ENCODE measurements around the gene CEP131. TPM values are rescaled to one million over a fixed set of nuclear protein-coding genes. Genes with fewer than 3 reads are reported as not detected.

The CEP131 gene
- total RNA-seq, 1 donor from 2014 or later, result 26.8 TPM

- Mint-ChIP-seq H3K36me3 (no peaks in the 10 kb centered on the region), H3K9me3 (no peaks in the 10 kb centered on the region), H3K4me3 (no peak overlapping the region), H3K27me3 (no peaks in the 10 kb centered on the region), H3K27ac (no peak overlapping the region), H3K4me1 (ENCODE audit: unreplicated experiment) (no peaks in the 10 kb centered on the region)
- DNase-seq (ENCODE audit: extremely low spot score, unreplicated experiment), result no peak
- TF ChIP-seq CTCF (conservative IDR thresholded peaks at IDR 0.05), result no peak
Measured at GRCh38 chr17:81188491-81188840, 34.3 kb downstream of the CEP131 start.

- Mint-ChIP-seq H3K27ac (no peak overlapping the region), H3K9me3 (no peaks in the 10 kb centered on the region), H3K27me3 (no peaks in the 10 kb centered on the region), H3K4me3 (no peak overlapping the region), H3K4me1 (ENCODE audit: unreplicated experiment) (no peaks in the 10 kb centered on the region), H3K36me3 (no peaks in the 10 kb centered on the region)
- TF ChIP-seq CTCF (conservative IDR thresholded peaks at IDR 0.05), result no peak
- no peak for DNase-seq (ENCODE audit: extremely low spot score, unreplicated experiment)
Measured at GRCh38 chr17:81187586-81188490, 34.9 kb downstream of the CEP131 start.

GRCh38 chr17:81187120-81187519 lies 35.6 kb downstream of the CEP131 start:
- H3K4me3 Mint-ChIP-seq, result no peak overlapping the region
- TF ChIP-seq CTCF (conservative IDR thresholded peaks at IDR 0.05), result no peak
- H3K4me1 Mint-ChIP-seq (ENCODE audit: unreplicated experiment), result no peaks in the 10 kb centered on the region
- no peaks in the 10 kb centered on the region for H3K36me3 Mint-ChIP-seq
- H3K27ac Mint-ChIP-seq, result no peak overlapping the region
- no peak for DNase-seq (ENCODE audit: extremely low spot score, unreplicated experiment)
- H3K9me3 Mint-ChIP-seq, result no peaks in the 10 kb centered on the region
- H3K27me3 Mint-ChIP-seq, result no peaks in the 10 kb centered on the region

- H3K27ac Mint-ChIP-seq, result no peak overlapping the region
Measured at GRCh38 chr17:81186203-81186602, 36.6 kb downstream of the CEP131 start.

GRCh38 chr17:81184555-81184954 lies 38.2 kb downstream of the CEP131 start:
- no peak overlapping the region for H3K27ac Mint-ChIP-seq
- H3K36me3 Mint-ChIP-seq, result no peaks in the 10 kb centered on the region
- no peak overlapping the region for H3K4me3 Mint-ChIP-seq
- H3K9me3 Mint-ChIP-seq, result no peaks in the 10 kb centered on the region
- H3K27me3 Mint-ChIP-seq, result no peaks in the 10 kb centered on the region
- no peak for TF ChIP-seq CTCF (conservative IDR thresholded peaks at IDR 0.05)
- H3K4me1 Mint-ChIP-seq (ENCODE audit: unreplicated experiment), result no peaks in the 10 kb centered on the region
- DNase-seq (ENCODE audit: extremely low spot score, unreplicated experiment), result no peak

More at GRCh38 chr17:81186203-81186602, 36.6 kb downstream of the CEP131 start:
- no peak for TF ChIP-seq CTCF (conservative IDR thresholded peaks at IDR 0.05)
- Mint-ChIP-seq H3K9me3 (no peaks in the 10 kb centered on the region), H3K27me3 (no peaks in the 10 kb centered on the region), H3K4me3 (no peak overlapping the region), H3K4me1 (ENCODE audit: unreplicated experiment) (no peaks in the 10 kb centered on the region), H3K36me3 (no peaks in the 10 kb centered on the region)
- DNase-seq (ENCODE audit: extremely low spot score, unreplicated experiment), result no peak

All from type B pancreatic cell (in vitro differentiated cells).